GM23338 (cell line): ENCODE results near the gene TTC38. TPM values are rescaled to one million over a fixed set of nuclear protein-coding genes. Genes with fewer than 3 reads are reported as not detected.

Source experiments
- ATAC-seq: fragments of 200-7000 bp; cut with Tn5 transposase; 3 replicates; pipeline ENCODE4 v1.9.1; 2020
- DNase-seq: peaks from one replicate; pipeline ENCODE4 v3.0.0-alpha.2; 2015; ENCODE audit warnings: low spot score
- H2AFZ ChIP-seq: fragments of 200-600 bp; sonication (generic); 2 replicates; pipeline ENCODE4 v1.8.0; 2016; ENCODE audit warnings: antibody characterized with exemption, mild to moderate bottlenecking, moderate library complexity
- H3F3A ChIP-seq: fragments of 200-600 bp; sonication (generic); replicated peaks from 2 replicates; pipeline ENCODE4 v1.8.0; 2017; ENCODE audit warnings: antibody characterized with exemption, mixed run types, low read depth
- H3K27ac ChIP-seq: fragments of 200-600 bp; sonication (generic); 2 replicates; pipeline ENCODE4 v1.6.1; 2016; ENCODE audit warnings: low read depth
- H3K27me3 ChIP-seq: fragments of 200-600 bp; sonication (generic); 2 replicates; pipeline ENCODE4 v1.8.0; 2016; ENCODE audit warnings: mild to moderate bottlenecking, mixed run types, moderate library complexity; ENCODE audit not compliant: insufficient read depth
- H3K36me3 ChIP-seq: fragments of 200-600 bp; sonication (generic); 2 replicates; pipeline ENCODE4 v1.8.0; 2016; ENCODE audit warnings: mild to moderate bottlenecking; ENCODE audit not compliant: insufficient read depth
- H3K4me1 ChIP-seq: fragments of 200-600 bp; sonication (generic); 2 replicates; pipeline ENCODE4 v1.8.0; 2016; ENCODE audit warnings: mild to moderate bottlenecking, moderate library complexity; ENCODE audit not compliant: insufficient read depth
- H3K4me2 ChIP-seq: fragments of 200-600 bp; sonication (generic); 2 replicates; pipeline ENCODE4 v1.7.1; 2017; ENCODE audit warnings: mixed run types
- H3K4me3 ChIP-seq: fragments of 200-600 bp; sonication (generic); 2 replicates; pipeline ENCODE4 v1.6.1; 2016; ENCODE audit warnings: mixed run types
- H3K79me2 ChIP-seq: fragments of 200-600 bp; sonication (generic); replicated peaks from 2 replicates; pipeline ENCODE4 v1.8.0; 2017; ENCODE audit warnings: mild to moderate bottlenecking; ENCODE audit not compliant: insufficient read depth
- H3K9me2 ChIP-seq: fragments of 200-600 bp; sonication (generic); 2 replicates; pipeline ENCODE4 v1.8.0; 2017; ENCODE audit not compliant: insufficient read depth
- H4K20me1 ChIP-seq: fragments of 200-600 bp; sonication (generic); replicated peaks from 2 replicates; pipeline ENCODE4 v1.8.0; 2017; ENCODE audit warnings: mild to moderate bottlenecking; ENCODE audit not compliant: insufficient read depth
- H3K27ac Mint-ChIP-seq: 2 replicates; pipeline ENCODE4 v1.8.0; 2020; ENCODE audit warnings: inconsistent platforms, mild to moderate bottlenecking, moderate library complexity, mixed read lengths
- H3K27me3 Mint-ChIP-seq: 3 replicates; pipeline ENCODE4 v1.8.0; 2022; ENCODE audit warnings: low read depth, mild to moderate bottlenecking, moderate library complexity, mixed read lengths, inconsistent platforms; ENCODE audit not compliant: insufficient read depth, poor library complexity
- H3K36me3 Mint-ChIP-seq: 3 replicates; pipeline ENCODE4 v1.8.0; 2021; ENCODE audit warnings: low read depth, mild to moderate bottlenecking, inconsistent platforms, moderate library complexity, mixed read lengths
- H3K4me1 Mint-ChIP-seq: 3 replicates; pipeline ENCODE4 v1.8.0; 2020; ENCODE audit warnings: mild to moderate bottlenecking, inconsistent platforms, mixed read lengths
- H3K4me3 Mint-ChIP-seq: 3 replicates; pipeline ENCODE4 v1.8.0; 2021; ENCODE audit warnings: moderate library complexity, mild to moderate bottlenecking, inconsistent platforms, mixed read lengths
- H3K9me3 Mint-ChIP-seq: 3 replicates; pipeline ENCODE4 v1.8.0; 2020; ENCODE audit warnings: moderate library complexity, mild to moderate bottlenecking, inconsistent platforms, mixed read lengths
- CREB1 ChIP-seq: fragments of 250-450 bp; sonication (Bioruptor Pico); IDR thresholded peaks from 2 replicates; pipeline ENCODE4 v1.5.0; 2020; ENCODE audit warnings: low read depth, mild to moderate bottlenecking, moderate library complexity
- EZH2 ChIP-seq: fragments of 200-600 bp; sonication (generic); IDR thresholded peaks from one replicate; pipeline ENCODE4 v1.8.0; 2017; ENCODE audit warnings: antibody characterized with exemption, mild to moderate bottlenecking, low read depth; ENCODE audit not compliant: unreplicated experiment
- EZH2phosphoT487 ChIP-seq: fragments of 200-600 bp; sonication (generic); IDR thresholded peaks from one replicate; pipeline ENCODE4 v1.8.1; 2018; ENCODE audit warnings: antibody characterized with exemption; ENCODE audit not compliant: unreplicated experiment
- NANOG ChIP-seq: IDR thresholded peaks from 2 replicates; pipeline ENCODE4 v1.6.1; 2016; ENCODE audit warnings: antibody characterized with exemption, borderline replicate concordance
- POLR2AphosphoS5 ChIP-seq: IDR thresholded peaks from 2 replicates; pipeline ENCODE4 v1.6.1; 2016; ENCODE audit warnings: antibody characterized with exemption, low read depth
- ZNF114 ChIP-seq: fragments of 250-450 bp; sonication (Bioruptor Pico); IDR thresholded peaks from 2 replicates; pipeline ENCODE4 v1.5.0; 2020; ENCODE audit warnings: mild to moderate bottlenecking, moderate library complexity
- ZNF331 ChIP-seq: fragments of 250-450 bp; sonication (Bioruptor Pico); IDR thresholded peaks from 2 replicates; pipeline ENCODE4 v1.5.0; 2020; ENCODE audit warnings: low read depth, mild to moderate bottlenecking, moderate library complexity
- polyA plus RNA-seq: library from polyadenylated mRNA; unstranded; fragments of >200 nt; fragmentation: Nextera tagmentation; extraction: Ambion mirVana; gene quantifications from 2 replicates; pipeline ENCODE4 v1.2.1, GENCODE V29; 2016
- total RNA-seq: library from RNA; depleted of rRNA; stranded (reverse); fragments of >200 nt; shearing (Covaris generic); gene quantifications from 2 replicates; pipeline ENCODE4 v1.2.3, GENCODE V29; 2014
- TF ChIP-seq, protein P1 (sequence below): IDR thresholded peaks from one replicate; pipeline ENCODE4 v1.6.1; 2018; ENCODE audit warnings: antibody characterized with exemption; ENCODE audit not compliant: unreplicated experiment
- TF ChIP-seq, protein P2 (sequence below): IDR thresholded peaks from 2 replicates; pipeline ENCODE4 v1.6.1; 2016; ENCODE audit warnings: antibody characterized with exemption

The TTC38 gene
- total and polyA plus RNA-seq, 2 experiments from 2014 or later = 11.8 to 46.6 TPM

DNA sequence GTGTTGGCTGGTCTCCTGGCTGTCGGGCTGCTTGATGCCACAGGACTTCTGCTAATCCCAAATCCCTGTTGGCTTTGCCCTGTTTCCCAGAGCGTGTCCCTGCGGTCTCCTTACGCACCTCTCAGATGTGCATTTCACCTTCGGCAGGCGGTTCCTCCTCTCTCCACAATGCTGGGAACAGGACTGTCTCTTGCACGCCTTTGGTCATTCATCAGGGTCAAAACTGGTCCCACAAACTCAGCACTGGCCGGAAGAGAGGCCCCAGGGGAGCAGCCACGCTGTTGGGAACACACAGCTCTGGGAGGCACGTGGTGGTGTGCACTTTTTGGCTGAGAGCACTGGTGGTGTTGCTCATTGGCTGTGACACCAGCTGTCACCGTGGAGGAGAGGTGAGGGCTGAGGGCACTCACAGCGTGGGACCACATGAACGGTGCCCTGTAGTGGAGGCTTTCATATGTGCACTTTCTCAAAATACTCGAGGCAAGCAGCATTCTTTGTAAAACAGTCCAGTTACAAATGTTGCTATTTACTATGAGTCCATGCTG, 52.4 kb downstream of the TTC38 start (continued):
- TF ChIP-seq, protein P1, sequence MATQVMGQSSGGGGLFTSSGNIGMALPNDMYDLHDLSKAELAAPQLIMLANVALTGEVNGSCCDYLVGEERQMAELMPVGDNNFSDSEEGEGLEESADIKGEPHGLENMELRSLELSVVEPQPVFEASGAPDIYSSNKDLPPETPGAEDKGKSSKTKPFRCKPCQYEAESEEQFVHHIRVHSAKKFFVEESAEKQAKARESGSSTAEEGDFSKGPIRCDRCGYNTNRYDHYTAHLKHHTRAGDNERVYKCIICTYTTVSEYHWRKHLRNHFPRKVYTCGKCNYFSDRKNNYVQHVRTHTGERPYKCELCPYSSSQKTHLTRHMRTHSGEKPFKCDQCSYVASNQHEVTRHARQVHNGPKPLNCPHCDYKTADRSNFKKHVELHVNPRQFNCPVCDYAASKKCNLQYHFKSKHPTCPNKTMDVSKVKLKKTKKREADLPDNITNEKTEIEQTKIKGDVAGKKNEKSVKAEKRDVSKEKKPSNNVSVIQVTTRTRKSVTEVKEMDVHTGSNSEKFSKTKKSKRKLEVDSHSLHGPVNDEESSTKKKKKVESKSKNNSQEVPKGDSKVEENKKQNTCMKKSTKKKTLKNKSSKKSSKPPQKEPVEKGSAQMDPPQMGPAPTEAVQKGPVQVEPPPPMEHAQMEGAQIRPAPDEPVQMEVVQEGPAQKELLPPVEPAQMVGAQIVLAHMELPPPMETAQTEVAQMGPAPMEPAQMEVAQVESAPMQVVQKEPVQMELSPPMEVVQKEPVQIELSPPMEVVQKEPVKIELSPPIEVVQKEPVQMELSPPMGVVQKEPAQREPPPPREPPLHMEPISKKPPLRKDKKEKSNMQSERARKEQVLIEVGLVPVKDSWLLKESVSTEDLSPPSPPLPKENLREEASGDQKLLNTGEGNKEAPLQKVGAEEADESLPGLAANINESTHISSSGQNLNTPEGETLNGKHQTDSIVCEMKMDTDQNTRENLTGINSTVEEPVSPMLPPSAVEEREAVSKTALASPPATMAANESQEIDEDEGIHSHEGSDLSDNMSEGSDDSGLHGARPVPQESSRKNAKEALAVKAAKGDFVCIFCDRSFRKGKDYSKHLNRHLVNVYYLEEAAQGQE = no peak
- TF ChIP-seq, protein P2, sequence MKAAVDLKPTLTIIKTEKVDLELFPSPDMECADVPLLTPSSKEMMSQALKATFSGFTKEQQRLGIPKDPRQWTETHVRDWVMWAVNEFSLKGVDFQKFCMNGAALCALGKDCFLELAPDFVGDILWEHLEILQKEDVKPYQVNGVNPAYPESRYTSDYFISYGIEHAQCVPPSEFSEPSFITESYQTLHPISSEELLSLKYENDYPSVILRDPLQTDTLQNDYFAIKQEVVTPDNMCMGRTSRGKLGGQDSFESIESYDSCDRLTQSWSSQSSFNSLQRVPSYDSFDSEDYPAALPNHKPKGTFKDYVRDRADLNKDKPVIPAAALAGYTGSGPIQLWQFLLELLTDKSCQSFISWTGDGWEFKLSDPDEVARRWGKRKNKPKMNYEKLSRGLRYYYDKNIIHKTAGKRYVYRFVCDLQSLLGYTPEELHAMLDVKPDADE = no peak
- TF ChIP-seq EZH2phosphoT487 (no peak), ZNF114 (CRISPR knock-in tag) (no peak), EZH2 (no peak), POLR2AphosphoS5 (no peak)

DNA sequence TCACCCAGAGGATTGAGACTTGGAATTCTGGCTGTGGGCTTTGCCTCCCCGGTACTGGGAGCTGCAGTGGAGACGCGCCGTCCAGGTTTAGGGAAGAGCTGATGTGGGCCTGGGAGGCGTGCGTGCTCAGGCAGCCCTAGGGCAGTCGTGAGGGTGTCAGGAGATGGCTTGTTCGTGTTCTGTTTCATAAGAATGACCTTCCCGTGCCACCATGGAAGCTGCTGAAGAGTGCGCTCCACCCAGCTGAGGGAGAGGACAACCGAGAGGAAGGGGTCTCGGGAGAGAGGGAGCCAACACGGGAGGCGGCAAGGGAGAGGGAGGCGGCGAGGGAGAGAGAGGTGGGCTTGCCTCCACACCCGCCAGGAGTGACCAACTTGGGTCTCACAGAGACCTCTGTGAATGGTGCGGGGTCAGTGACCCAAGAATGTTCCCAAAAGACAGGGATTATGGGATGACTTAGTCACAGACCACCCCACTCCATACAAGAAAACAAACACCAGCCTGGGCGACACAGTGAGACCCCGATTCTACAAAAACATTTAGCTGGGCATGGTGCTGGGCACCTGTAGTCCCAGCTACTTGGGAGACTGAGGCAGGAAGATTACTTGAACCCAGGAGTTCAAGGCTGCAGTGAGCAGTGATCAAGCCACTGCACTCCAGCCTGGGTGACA, 53.0 kb downstream of the TTC38 start:
- Histone ChIP-seq H3F3A (no peaks in the 10 kb centered on the region), H3K27ac (no peak overlapping the region), H3K79me2 (no peaks in the 10 kb centered on the region), H3K4me3 (no peak overlapping the region), H3K36me3 (peaks cover 17% of the 10 kb centered on the region; the same call in 1 of the 2 replicates), H4K20me1 (no peaks in the 10 kb centered on the region; the same call in 1 of the 2 replicates), H2AFZ (no peak overlapping the region), H3K27me3 (no peaks in the 10 kb centered on the region), H3K9me2 (no peaks in the 10 kb centered on the region), H3K4me1 (no peaks in the 10 kb centered on the region), H3K4me2 (no peak overlapping the region)
- DNase-seq = no peak
- TF ChIP-seq CREB1 (CRISPR knock-in tag) (no peak), NANOG (no peak), EZH2 (no peak), ZNF331 (CRISPR knock-in tag) (no peak)
- Mint-ChIP-seq H3K4me1 (no peaks in the 10 kb centered on the region), H3K4me3 (no peak overlapping the region), H3K27me3 (peaks cover 11% of the 10 kb centered on the region), H3K27ac (peak overlapping the region; percentile 63; the same call in 1 of the 2 replicates), H3K9me3 (no peaks in the 10 kb centered on the region), H3K36me3 (peaks cover 76% of the 10 kb centered on the region)
- ATAC-seq = no peak
